Measurements from ENCODE around the gene AJAP1. TPM values are rescaled to one million over a fixed set of nuclear protein-coding genes. Genes with fewer than 3 reads are reported as not detected.

AJAP1 gene
- total RNA-seq, 1 donor from 2014 or later = 6.9 TPM

DNA sequence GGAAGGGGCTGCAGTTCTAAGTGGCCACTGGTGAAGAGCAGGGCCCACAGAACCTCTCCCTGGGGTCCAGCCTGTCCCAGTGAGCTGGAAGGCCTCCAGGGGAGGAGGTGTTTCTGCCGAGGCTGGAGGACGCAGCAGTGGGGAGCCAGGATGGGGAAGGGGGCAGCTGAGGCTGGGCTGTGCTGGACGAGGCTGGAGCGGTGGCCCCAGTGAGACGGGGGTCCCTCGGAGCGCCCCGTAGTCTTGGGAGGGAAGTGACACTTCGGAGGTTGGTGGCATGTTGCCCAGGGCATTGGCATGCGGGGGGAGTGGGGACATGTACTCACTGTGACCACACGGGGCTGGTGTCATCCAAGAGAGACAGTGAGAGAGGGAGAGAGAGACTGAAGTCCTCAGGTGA, 33.5 kb downstream of the AJAP1 start:
- TF ChIP-seq, protein P1, sequence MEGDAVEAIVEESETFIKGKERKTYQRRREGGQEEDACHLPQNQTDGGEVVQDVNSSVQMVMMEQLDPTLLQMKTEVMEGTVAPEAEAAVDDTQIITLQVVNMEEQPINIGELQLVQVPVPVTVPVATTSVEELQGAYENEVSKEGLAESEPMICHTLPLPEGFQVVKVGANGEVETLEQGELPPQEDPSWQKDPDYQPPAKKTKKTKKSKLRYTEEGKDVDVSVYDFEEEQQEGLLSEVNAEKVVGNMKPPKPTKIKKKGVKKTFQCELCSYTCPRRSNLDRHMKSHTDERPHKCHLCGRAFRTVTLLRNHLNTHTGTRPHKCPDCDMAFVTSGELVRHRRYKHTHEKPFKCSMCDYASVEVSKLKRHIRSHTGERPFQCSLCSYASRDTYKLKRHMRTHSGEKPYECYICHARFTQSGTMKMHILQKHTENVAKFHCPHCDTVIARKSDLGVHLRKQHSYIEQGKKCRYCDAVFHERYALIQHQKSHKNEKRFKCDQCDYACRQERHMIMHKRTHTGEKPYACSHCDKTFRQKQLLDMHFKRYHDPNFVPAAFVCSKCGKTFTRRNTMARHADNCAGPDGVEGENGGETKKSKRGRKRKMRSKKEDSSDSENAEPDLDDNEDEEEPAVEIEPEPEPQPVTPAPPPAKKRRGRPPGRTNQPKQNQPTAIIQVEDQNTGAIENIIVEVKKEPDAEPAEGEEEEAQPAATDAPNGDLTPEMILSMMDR (IDR thresholded peaks at IDR 0.05) = no peak
- no peaks in the 10 kb centered on the region for H3K36me3 ChIP-seq
- H3K27ac ChIP-seq = no peak overlapping the region
- DNase-seq (ENCODE audit: low spot score in 2 of 2) = no peak
- H3K9me3 ChIP-seq = no peaks in the 10 kb centered on the region
- intact Hi-C loops (cut with DNase I) = no loop called here
- no peak overlapping the region for H3K4me3 ChIP-seq
- H3K4me1 ChIP-seq = no peaks in the 10 kb centered on the region
- no peaks in the 10 kb centered on the region for H3K27me3 ChIP-seq

DNA sequence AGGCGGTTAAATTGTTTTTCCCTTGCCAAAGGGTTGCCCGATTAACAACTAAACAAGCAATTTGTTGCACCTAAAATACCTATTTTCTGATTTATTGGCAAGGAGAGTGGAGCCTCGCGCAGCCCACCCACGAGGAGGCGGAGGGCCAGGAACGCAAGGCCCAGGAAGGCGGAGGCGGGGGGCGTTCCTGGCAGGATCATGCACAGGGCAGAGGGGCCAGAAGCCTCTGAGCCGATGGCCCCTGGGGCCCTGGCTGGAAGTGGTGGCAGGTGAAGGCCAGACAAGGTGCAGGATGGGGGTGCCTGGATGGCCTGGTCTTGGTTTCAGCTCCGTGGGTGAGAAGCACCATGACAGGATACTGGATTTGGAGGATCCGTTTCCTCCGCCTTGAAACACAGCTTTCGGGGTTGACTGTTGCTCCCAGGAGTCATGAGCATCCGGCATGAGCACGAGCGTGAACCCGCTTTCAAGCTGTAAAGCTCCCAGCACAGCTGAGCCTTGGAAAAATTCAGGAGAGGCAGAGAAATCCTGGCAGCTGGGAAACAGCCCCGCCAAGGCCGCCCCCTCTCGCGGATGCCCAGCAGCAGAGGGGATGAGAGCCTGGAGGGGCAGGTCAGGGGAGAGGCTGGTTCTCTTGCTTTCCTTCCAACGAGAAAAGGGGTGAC, 35.0 kb downstream of the AJAP1 start:
- no peak overlapping the region for H3K27ac ChIP-seq
- no peak overlapping the region for H3K4me3 ChIP-seq
- intact Hi-C loops (cut with DNase I) = no loop called here
- H3K27me3 ChIP-seq = no peaks in the 10 kb centered on the region
- no peaks in the 10 kb centered on the region for H3K9me3 ChIP-seq
- TF ChIP-seq, protein P1 (IDR thresholded peaks at IDR 0.05) = no peak
- no peak for DNase-seq (ENCODE audit: low spot score in 2 of 2)
- H3K4me1 ChIP-seq = no peaks in the 10 kb centered on the region
- no peaks in the 10 kb centered on the region for H3K36me3 ChIP-seq

DNA sequence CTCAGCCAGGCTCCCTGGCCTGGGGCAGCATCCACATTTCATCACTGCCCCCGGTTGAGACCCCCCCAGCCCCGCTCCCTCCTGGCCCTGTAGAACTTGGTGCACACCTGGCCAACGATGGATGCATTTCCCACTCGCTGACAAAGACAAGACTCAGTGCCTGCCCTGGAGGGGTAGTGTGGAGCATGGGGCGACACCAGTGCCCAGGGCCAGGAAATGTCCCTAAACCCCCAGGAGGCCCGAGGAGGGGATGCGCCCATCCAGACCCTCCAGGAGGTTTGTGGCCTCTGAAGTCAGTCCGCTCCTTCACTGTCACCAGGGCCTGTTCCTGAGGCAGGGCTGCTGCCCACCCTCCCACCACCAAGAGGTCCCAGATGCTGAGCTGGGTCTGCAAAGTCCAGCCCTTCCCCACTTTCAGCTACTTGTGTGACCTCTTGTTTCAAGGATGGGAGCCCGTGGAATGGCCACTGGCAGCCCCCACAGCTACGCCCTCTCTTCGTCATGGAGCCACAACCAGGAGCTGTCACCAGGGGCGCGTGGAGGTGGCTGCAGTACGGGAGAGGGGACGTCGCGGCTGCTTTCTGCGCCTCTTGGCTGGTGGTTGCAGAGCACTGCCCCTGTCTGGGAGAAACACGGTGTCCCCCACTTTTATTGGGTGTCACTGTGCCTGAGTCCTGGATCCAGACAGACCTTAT, 35.7 kb downstream of the AJAP1 start:
- Histone ChIP-seq H3K27me3 (no peaks in the 10 kb centered on the region), H3K4me3 (no peak overlapping the region), H3K4me1 (no peaks in the 10 kb centered on the region), H3K9me3 (no peaks in the 10 kb centered on the region), H3K27ac (no peak overlapping the region), H3K36me3 (no peaks in the 10 kb centered on the region)
- TF ChIP-seq, protein P1 (IDR thresholded peaks at IDR 0.05) = no peak
- no peak for DNase-seq (ENCODE audit: low spot score in 2 of 2)
- intact Hi-C loops (cut with DNase I) = no loop called here

DNA sequence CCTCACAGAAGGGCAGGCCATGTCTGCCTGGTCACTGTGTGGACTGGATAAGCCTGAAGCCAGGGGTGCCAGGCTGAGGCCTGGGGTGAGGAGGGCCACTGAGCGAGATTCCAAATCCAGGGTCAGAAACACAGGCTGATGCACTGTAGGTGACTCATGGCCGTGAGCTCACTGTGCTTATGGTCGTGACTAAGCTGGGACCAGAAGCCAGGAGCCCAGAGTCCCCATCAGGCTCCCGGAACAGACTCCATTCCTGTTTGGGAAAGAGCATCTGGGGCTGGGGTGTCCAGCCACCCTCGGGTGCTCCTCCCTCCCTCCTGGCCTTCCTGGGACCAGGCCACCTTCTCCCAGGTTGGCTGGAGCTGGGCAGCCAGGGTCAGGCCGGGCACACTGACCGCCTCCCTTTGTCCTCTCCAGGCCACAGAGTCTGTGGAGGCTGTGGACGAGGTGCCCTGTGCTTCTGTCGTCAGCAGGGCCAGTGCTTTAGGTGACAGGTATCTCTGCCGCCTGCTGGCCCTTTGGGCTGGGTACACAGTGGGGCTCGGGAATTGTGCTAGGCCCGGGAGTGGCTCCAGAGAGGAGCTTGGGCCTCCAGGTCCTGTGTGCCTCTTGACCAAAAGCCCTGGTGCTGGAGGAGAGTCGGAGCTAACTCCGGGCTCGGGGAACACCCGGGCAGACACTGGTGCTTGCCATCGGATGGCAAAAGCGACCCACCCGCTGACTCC, 36.7 kb downstream of the AJAP1 start:
- DNase-seq (ENCODE audit: low spot score in 2 of 2) = no peak
- intact Hi-C loops (cut with DNase I) = no loop called here
- H3K4me1 ChIP-seq = no peaks in the 10 kb centered on the region
- no peak overlapping the region for H3K27ac ChIP-seq
- TF ChIP-seq, protein P1 (IDR thresholded peaks at IDR 0.05) = no peak
- no peaks in the 10 kb centered on the region for H3K9me3 ChIP-seq
- H3K27me3 ChIP-seq = no peaks in the 10 kb centered on the region
- H3K4me3 ChIP-seq = no peak overlapping the region
- H3K36me3 ChIP-seq = no peaks in the 10 kb centered on the region

DNA sequence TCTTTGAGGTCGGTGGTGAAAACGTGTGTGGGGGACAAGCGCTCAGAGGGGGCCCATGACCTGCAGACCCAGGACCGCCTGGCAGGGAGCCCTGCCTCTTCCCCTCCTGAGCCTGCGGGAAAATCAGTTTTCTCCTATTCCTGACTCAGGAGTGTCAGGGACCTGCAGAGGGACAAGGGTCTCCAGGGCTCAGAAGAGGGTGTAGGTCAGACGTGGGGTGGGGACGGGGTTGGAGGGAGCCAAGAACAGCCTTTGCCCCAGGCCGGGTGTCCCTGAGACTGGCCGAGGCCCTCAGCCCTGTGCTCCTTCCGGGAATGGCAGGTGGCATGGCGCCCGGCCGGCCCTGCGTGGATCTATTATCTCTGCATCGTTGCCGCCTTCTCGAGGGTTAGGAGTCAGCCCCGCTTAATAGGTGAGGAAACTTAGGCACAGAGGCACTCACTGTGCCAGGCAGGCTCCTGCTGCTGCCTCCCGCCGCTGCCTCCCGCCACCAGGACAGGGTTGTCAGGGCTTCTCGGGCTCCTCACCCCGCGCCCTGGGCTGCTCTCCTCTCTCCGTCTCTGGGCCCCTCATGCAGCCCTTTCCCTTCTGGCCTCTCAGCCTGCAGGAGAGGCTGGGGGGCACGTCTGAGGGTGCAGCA, 37.5 kb downstream of the AJAP1 start:
- no peaks in the 10 kb centered on the region for H3K9me3 ChIP-seq
- no peaks in the 10 kb centered on the region for H3K4me1 ChIP-seq
- H3K27ac ChIP-seq = no peak overlapping the region
- no peaks in the 10 kb centered on the region for H3K27me3 ChIP-seq
- no peaks in the 10 kb centered on the region for H3K36me3 ChIP-seq
- H3K4me3 ChIP-seq = no peak overlapping the region
- no peak for DNase-seq (ENCODE audit: low spot score in 2 of 2)
- intact Hi-C loops (cut with DNase I) = no loop called here
- TF ChIP-seq, protein P1 (IDR thresholded peaks at IDR 0.05) = no peak

Measured in ascending aorta (tissue), 2 donors.